Parathyroid adenoma (tissue), 2 donors: ENCODE measurements around the gene TMEM164.

Source experiments
- H2AFZ ChIP-seq: fragments of 300-600 bp; sonication (generic); one replicate; pipeline ENCODE4 v1.7.0; 2017; ENCODE audit warnings: antibody characterized with exemption, mild to moderate bottlenecking
- H3K27ac ChIP-seq: fragments of 300-600 bp; sonication (generic); one replicate; pipeline ENCODE4 v1.7.0; 2017
- H3K27me3 ChIP-seq: fragments of 300-600 bp; sonication (generic); one replicate; pipeline ENCODE4 v1.7.0; 2017; ENCODE audit warnings: low read length; ENCODE audit not compliant: control insufficient read depth, insufficient read depth
- H3K36me3 ChIP-seq: fragments of 300-600 bp; sonication (generic); one replicate; pipeline ENCODE4 v1.7.0; 2017; ENCODE audit warnings: low read length; ENCODE audit not compliant: control insufficient read depth, insufficient read depth
- H3K4me1 ChIP-seq: fragments of 300-600 bp; sonication (generic); one replicate; pipeline ENCODE4 v1.7.0; 2017; ENCODE audit warnings: control low read depth
- H3K4me2 ChIP-seq: fragments of 300-600 bp; sonication (generic); one replicate; pipeline ENCODE4 v1.7.0; 2017; ENCODE audit warnings: low read length
- H3K4me3 ChIP-seq: fragments of 300-600 bp; sonication (generic); one replicate; pipeline ENCODE4 v1.7.0; 2017; ENCODE audit warnings: low read depth, low read length
- H3K79me2 ChIP-seq: fragments of 300-600 bp; sonication (generic); one replicate; pipeline ENCODE4 v1.7.0; 2017; ENCODE audit warnings: control low read depth
- H3K9ac ChIP-seq: fragments of 300-600 bp; sonication (generic); one replicate; pipeline ENCODE4 v1.7.0; 2017; ENCODE audit warnings: mild to moderate bottlenecking
- H3K9me3 ChIP-seq: fragments of 300-600 bp; sonication (generic); one replicate; pipeline ENCODE4 v1.7.0; 2017; ENCODE audit warnings: low read length; ENCODE audit not compliant: control insufficient read depth
- CTCF ChIP-seq: fragments of 300-600 bp; sonication (generic); IDR thresholded peaks from one replicate; pipeline ENCODE4 v1.7.0; 2017; ENCODE audit warnings: antibody characterized with exemption, mild to moderate bottlenecking
- donor health status: primary hyperparathyroidism.

The TMEM164 gene

GRCh38 chrX:110086916-110087484 lies 84.1 kb downstream of the TMEM164 start:
- Histone ChIP-seq H3K9me3 (no peaks in the 10 kb centered on the region), H3K4me2 (no peak overlapping the region), H3K27ac (no peak overlapping the region), H2AFZ (no peak overlapping the region), H3K27me3 (no peaks in the 10 kb centered on the region), H3K79me2 (no peaks in the 10 kb centered on the region), H3K9ac (no peak overlapping the region), H3K4me3 (no peak overlapping the region), H3K36me3 (no peaks in the 10 kb centered on the region), H3K4me1 (peaks cover 5% of the 10 kb centered on the region)
- TF ChIP-seq CTCF = no peak

- no peaks in the 10 kb centered on the region for H3K9me3 ChIP-seq
- no peaks in the 10 kb centered on the region for H3K27me3 ChIP-seq
- H3K9ac ChIP-seq = no peak overlapping the region
- TF ChIP-seq CTCF = no peak
- H3K4me1 ChIP-seq = peaks cover 5% of the 10 kb centered on the region
- H3K27ac ChIP-seq = peak overlapping the region; percentile 15
- no peak overlapping the region for H3K4me2 ChIP-seq
- no peaks in the 10 kb centered on the region for H3K36me3 ChIP-seq
- no peaks in the 10 kb centered on the region for H3K79me2 ChIP-seq
- H2AFZ ChIP-seq = no peak overlapping the region
- H3K4me3 ChIP-seq = no peak overlapping the region
These were observed 84.8 kb downstream of the TMEM164 start for GRCh38 chrX:110087485-110088356.

GRCh38 chrX:110089656-110090403 lies 86.9 kb downstream of the TMEM164 start:
- H3K4me3 ChIP-seq = no peak overlapping the region
- H3K79me2 ChIP-seq = no peaks in the 10 kb centered on the region
- no peak overlapping the region for H3K9ac ChIP-seq
- H2AFZ ChIP-seq = no peak overlapping the region
- no peak overlapping the region for H3K27ac ChIP-seq
- no peak overlapping the region for H3K4me2 ChIP-seq
- no peak for TF ChIP-seq CTCF
- no peaks in the 10 kb centered on the region for H3K9me3 ChIP-seq
- H3K27me3 ChIP-seq = no peaks in the 10 kb centered on the region
- peaks cover 5% of the 10 kb centered on the region for H3K4me1 ChIP-seq
- H3K36me3 ChIP-seq = no peaks in the 10 kb centered on the region

GRCh38 chrX:110097920-110098319 lies 95.0 kb downstream of the TMEM164 start:
- H3K36me3 ChIP-seq = no peaks in the 10 kb centered on the region
- peaks cover 2% of the 10 kb centered on the region for H3K4me1 ChIP-seq
- no peaks in the 10 kb centered on the region for H3K27me3 ChIP-seq
- no peak overlapping the region for H2AFZ ChIP-seq
- H3K79me2 ChIP-seq = no peaks in the 10 kb centered on the region
- no peak overlapping the region for H3K4me3 ChIP-seq
- no peak for TF ChIP-seq CTCF
- H3K27ac ChIP-seq = no peak overlapping the region
- H3K9ac ChIP-seq = no peak overlapping the region
- no peaks in the 10 kb centered on the region for H3K9me3 ChIP-seq
- no peak overlapping the region for H3K4me2 ChIP-seq
